Liver (tissue), 3 donors: ENCODE measurements around the gene HLA-G.

Source experiments
- EGR1 ChIP-seq, 2 donors: IDR thresholded peaks; 2 replicates each; pipeline ENCODE4 v1.6.1; 2016 to 2018; ENCODE audit warnings: antibody characterized with exemption in 2 of 2, low read depth in 2 of 2
- SP1 ChIP-seq: IDR thresholded peaks from 2 replicates; pipeline ENCODE4 v1.6.1; 2018; ENCODE audit warnings: antibody characterized with exemption, mild to moderate bottlenecking
- TAF1 ChIP-seq: conservative IDR thresholded peaks from 2 replicates; pipeline ENCODE4 v1.6.1; 2016; ENCODE audit warnings: antibody characterized with exemption, mild to moderate bottlenecking
- YY1 ChIP-seq: IDR thresholded peaks from 2 replicates; pipeline ENCODE4 v1.6.1; 2016; ENCODE audit warnings: antibody characterized with exemption, mild to moderate bottlenecking
- TF ChIP-seq, protein P1 (sequence below): fragments of 150-350 bp; IDR thresholded peaks from 2 replicates; pipeline ENCODE4 v1.5.1; 2017; ENCODE audit warnings: improper control_type of control experiment, low read depth, low read length; ENCODE audit not compliant: missing input control
- donor health status: healthy.
- donor health status: healthy.

DNA sequence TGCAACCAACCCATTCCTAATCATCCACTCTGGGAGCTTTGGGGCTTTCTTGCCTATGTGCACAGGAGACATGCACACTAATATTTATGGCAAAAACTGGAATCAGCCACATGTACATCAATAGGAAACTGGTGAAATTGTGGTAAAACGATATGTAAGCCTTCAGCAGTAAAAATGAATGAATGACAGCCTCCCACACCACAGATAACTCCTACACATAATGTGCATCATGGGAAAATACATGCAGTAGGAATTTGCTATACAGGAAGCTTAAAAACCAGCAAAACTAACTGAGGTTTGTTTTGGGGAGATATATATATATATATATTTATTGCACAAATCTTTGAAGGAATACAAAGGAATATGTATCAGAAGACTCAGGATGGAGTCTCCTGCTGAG, 47.6 kb downstream of the HLA-G start:
- TF ChIP-seq YY1 (no peak), TAF1 (no peak), EGR1 (IDR thresholded peaks at IDR 0.05; ENCODE audit: low read depth in 2 of 2) (no peak), SP1 (no peak)
- TF ChIP-seq, protein P1, sequence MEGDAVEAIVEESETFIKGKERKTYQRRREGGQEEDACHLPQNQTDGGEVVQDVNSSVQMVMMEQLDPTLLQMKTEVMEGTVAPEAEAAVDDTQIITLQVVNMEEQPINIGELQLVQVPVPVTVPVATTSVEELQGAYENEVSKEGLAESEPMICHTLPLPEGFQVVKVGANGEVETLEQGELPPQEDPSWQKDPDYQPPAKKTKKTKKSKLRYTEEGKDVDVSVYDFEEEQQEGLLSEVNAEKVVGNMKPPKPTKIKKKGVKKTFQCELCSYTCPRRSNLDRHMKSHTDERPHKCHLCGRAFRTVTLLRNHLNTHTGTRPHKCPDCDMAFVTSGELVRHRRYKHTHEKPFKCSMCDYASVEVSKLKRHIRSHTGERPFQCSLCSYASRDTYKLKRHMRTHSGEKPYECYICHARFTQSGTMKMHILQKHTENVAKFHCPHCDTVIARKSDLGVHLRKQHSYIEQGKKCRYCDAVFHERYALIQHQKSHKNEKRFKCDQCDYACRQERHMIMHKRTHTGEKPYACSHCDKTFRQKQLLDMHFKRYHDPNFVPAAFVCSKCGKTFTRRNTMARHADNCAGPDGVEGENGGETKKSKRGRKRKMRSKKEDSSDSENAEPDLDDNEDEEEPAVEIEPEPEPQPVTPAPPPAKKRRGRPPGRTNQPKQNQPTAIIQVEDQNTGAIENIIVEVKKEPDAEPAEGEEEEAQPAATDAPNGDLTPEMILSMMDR, result no peak
